Natural killer cell (primary cell): ENCODE results near the gene CPA5. TPM values are rescaled to one million over a fixed set of nuclear protein-coding genes. Genes with fewer than 3 reads are reported as not detected.

ENCODE experiments used
- ATAC-seq, 3 donors: fragments of 150-1000 bp in 2 of 3; fragments of 200-7000 bp in 1 of 3; cut with Tn5 transposase; 1 replicate in 1 of 3; 2 replicates in 2 of 3; pipeline ENCODE4 v1.10.0; 2021; ENCODE audit warnings: mild to moderate bottlenecking in 2 of 3, moderate library complexity in 2 of 3
- DNase-seq, 2 donors: peaks; one replicate each; pipeline versions ENCODE4 v3.0.0 to v3.0.0-alpha.2; 2013 to 2021; ENCODE audit warnings: mixed read lengths in 1 of 2
- H3K27ac ChIP-seq: one replicate; pipeline ENCODE4 v1.5.1; 2013; ENCODE audit warnings: mild to moderate bottlenecking, low read length
- H3K27me3 ChIP-seq: one replicate; pipeline ENCODE4 v1.6.1; 2013; ENCODE audit warnings: low read length; ENCODE audit not compliant: control insufficient read depth, insufficient read depth
- H3K36me3 ChIP-seq: one replicate; pipeline ENCODE4 v1.6.1; 2013; ENCODE audit warnings: low read length; ENCODE audit not compliant: control insufficient read depth, insufficient read depth
- H3K4me1 ChIP-seq: one replicate; pipeline ENCODE4 v1.6.1; 2013; ENCODE audit warnings: low read length; ENCODE audit not compliant: control insufficient read depth, insufficient read depth
- H3K4me3 ChIP-seq: one replicate; pipeline ENCODE4 v1.5.1; 2013; ENCODE audit warnings: low read length
- H3K9me3 ChIP-seq: one replicate; pipeline ENCODE4 v1.6.1; 2013; ENCODE audit warnings: low read length; ENCODE audit not compliant: control insufficient read depth, insufficient read depth
- H3K27ac Mint-ChIP-seq, 2 donors: one replicate each; pipeline ENCODE4 v1.8.0; 2022; ENCODE audit warnings: mild to moderate bottlenecking in 2 of 2, mixed read lengths in 2 of 2, moderate library complexity in 1 of 2
- H3K27me3 Mint-ChIP-seq, 2 donors: one replicate each; pipeline ENCODE4 v1.8.0; 2022; ENCODE audit warnings: low read depth in 2 of 2, mixed read lengths in 2 of 2
- H3K36me3 Mint-ChIP-seq: one replicate; pipeline ENCODE4 v1.8.0; 2022; ENCODE audit warnings: mixed read lengths
- H3K4me1 Mint-ChIP-seq, 2 donors: one replicate each; pipeline ENCODE4 v1.8.0; 2022; ENCODE audit warnings: mixed read lengths in 2 of 2
- H3K4me3 Mint-ChIP-seq: one replicate; pipeline ENCODE4 v1.8.0; 2022; ENCODE audit warnings: mild to moderate bottlenecking, moderate library complexity, mixed read lengths
- H3K9me3 Mint-ChIP-seq, 2 donors: one replicate each; pipeline ENCODE4 v1.8.0; 2022; ENCODE audit warnings: mixed read lengths in 2 of 2
- CTCF ChIP-seq: fragments of 200-600 bp; IDR thresholded peaks from one replicate; pipeline ENCODE4 v1.8.0; 2022; ENCODE audit warnings: antibody characterized with exemption
- WGBS: methylation state at CpG from one replicate; pipeline ENCODE4 v1.1.7; 2013; ENCODE audit warnings: missing lambda C conversion rate; ENCODE audit not compliant: insufficient coverage; 5-methylcytosine and 5-hydroxymethylcytosine counted together
- intact Hi-C: fragments of 100-400 bp; cut with micrococcal nuclease; formaldehyde crosslinking; loops from one replicate; pipeline ENCODE4 v1.14.2; 2022
- total RNA-seq, 4 donors: library from RNA; stranded (reverse); fragments of 120-200 nt in 1 of 4; gene quantifications; one replicate each; pipeline versions ENCODE4 v1.2.3 to v1.2.4, GENCODE V29; 2013 to 2022

The CPA5 gene
- total RNA-seq, 3 donors from 2014 or later (not counting 1 experiment from before 2014, with no cell fraction given) = not detected

- no peaks in the 10 kb centered on the region for H3K36me3 Mint-ChIP-seq
- no peak overlapping the region for H3K27ac ChIP-seq
- H3K4me3 Mint-ChIP-seq = no peak overlapping the region
- 84% methylated on average over 8 of the region's 8 CpGs for WGBS
- no peak for DNase-seq
- peaks cover 7% of the 10 kb centered on the region for H3K9me3 ChIP-seq
- no peak overlapping the region for H3K27ac Mint-ChIP-seq
- ATAC-seq = no peak
- H3K27me3 ChIP-seq = no peaks in the 10 kb centered on the region
- H3K36me3 ChIP-seq = no peaks in the 10 kb centered on the region
- no peak overlapping the region for H3K4me3 ChIP-seq
- intact Hi-C loops = no loop called here
- H3K4me1 Mint-ChIP-seq = no peaks in the 10 kb centered on the region
- H3K4me1 ChIP-seq = no peaks in the 10 kb centered on the region
- peaks cover 0 to 7% of the 10 kb centered on the region in 2 donors for H3K9me3 Mint-ChIP-seq
- TF ChIP-seq CTCF = no peak
- no peaks in the 10 kb centered on the region for H3K27me3 Mint-ChIP-seq
Observed at GRCh38 chr7:130363026-130363847, 18.6 kb downstream of the CPA5 start.

DNA sequence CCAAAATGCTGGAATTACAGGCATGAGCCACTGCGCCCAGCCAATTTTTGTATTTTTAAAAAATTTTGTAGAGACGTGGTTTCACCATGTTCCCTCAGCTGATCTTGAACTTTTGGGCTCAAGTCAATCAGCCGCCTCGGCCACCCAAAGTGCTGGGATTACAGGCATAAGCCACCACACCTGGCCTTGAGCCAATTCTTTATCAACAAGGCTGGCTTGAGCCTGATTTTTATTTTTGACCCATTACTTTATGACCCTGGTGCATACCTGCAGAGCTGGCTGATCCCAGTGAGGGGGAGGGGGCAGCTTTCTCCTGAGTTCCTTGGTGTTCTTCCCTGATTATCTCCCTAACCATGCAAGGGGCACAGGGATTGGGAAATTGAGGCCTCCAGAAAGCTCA is 19.8 kb downstream of the CPA5 start:
- peaks cover 2% of the 10 kb centered on the region for H3K9me3 ChIP-seq
- H3K27ac ChIP-seq = no peak overlapping the region
- no peaks in the 10 kb centered on the region for H3K4me1 ChIP-seq
- no peak for TF ChIP-seq CTCF
- no peak for ATAC-seq
- 96% methylated on average over 4 of the region's 4 CpGs for WGBS
- H3K27me3 ChIP-seq = no peaks in the 10 kb centered on the region
- H3K4me3 Mint-ChIP-seq = no peak overlapping the region
- intact Hi-C loops = no loop called here
- H3K27ac Mint-ChIP-seq = no peak overlapping the region
- H3K27me3 Mint-ChIP-seq = no peaks in the 10 kb centered on the region
- no peak for DNase-seq
- H3K4me1 Mint-ChIP-seq = peaks cover 0 to 7% of the 10 kb centered on the region in 2 donors
- no peaks in the 10 kb centered on the region for H3K36me3 Mint-ChIP-seq
- no peak overlapping the region for H3K4me3 ChIP-seq
- peaks cover 0 to 6% of the 10 kb centered on the region in 2 donors for H3K9me3 Mint-ChIP-seq
- no peaks in the 10 kb centered on the region for H3K36me3 ChIP-seq

- no peaks in the 10 kb centered on the region for H3K27me3 Mint-ChIP-seq
- H3K4me3 Mint-ChIP-seq = no peak overlapping the region
- DNase-seq (no peak), ATAC-seq (no peak)
- Histone ChIP-seq H3K4me1 (no peaks in the 10 kb centered on the region), H3K4me3 (no peak overlapping the region), H3K9me3 (no peaks in the 10 kb centered on the region), H3K36me3 (no peaks in the 10 kb centered on the region), H3K27me3 (no peaks in the 10 kb centered on the region), H3K27ac (no peak overlapping the region)
- peaks cover 0 to 13% of the 10 kb centered on the region in 2 donors for H3K4me1 Mint-ChIP-seq
- no peaks in the 10 kb centered on the region for H3K36me3 Mint-ChIP-seq
- H3K9me3 Mint-ChIP-seq = peaks cover 0 to 3% of the 10 kb centered on the region in 2 donors
- TF ChIP-seq CTCF = no peak
- 90% methylated on average over 2 of the region's 2 CpGs for WGBS
- H3K27ac Mint-ChIP-seq = no peak overlapping the region
- intact Hi-C loops = no loop called here
Observed at GRCh38 chr7:130365088-130365487, 20.5 kb downstream of the CPA5 start.
